GM21423 (cell line): ENCODE data around the gene APOO.

Experiments used
- ATAC-seq: cut with Tn5 transposase; IDR thresholded peaks from one replicate; pipeline ENCODE4 v1.9.1; 2021; ENCODE audit warnings: mild to moderate bottlenecking, moderate library complexity; ENCODE audit not compliant: unreplicated experiment

APOO gene

DNA sequence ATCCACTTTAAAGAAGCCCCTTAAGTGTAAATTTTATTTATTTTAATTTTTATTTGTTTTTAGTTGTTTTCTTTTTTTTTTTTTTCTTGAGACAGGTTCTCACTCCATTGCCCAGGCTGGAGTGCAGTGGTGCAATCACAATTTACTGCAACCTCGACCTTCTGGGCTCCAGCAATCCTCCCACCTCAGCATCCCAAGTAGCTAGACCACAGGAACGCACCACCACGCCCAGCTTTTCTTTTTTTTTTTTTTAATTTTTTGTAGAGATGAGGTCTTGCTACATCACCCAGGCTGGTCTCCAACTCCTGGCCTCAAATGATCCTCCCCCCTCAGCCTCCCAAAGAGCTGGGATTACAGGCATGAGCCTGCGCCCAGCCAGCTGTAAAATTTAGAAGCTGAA is 118.8 kb downstream of the APOO start:
- ATAC-seq, result no peak

DNA sequence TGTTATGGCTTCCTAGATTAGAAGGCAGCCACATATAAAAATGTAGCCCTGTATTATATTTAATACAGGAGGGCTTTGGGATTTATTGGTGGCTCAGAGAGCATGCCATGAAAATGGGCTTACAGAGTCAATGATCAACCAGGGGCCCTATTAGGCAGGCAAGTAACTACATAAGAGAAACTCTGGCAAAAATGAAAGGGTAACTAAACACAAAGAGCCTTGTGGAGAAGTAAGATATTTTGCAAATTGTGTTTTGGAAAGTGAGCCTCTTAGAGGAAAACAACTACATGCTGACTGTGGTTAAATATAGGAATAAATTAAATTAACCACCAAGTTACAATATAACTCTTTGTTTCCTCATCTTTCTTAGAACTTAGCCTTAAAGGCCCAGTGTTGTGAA is 119.2 kb downstream of the APOO start:
- ATAC-seq, result peak; percentile 61

DNA sequence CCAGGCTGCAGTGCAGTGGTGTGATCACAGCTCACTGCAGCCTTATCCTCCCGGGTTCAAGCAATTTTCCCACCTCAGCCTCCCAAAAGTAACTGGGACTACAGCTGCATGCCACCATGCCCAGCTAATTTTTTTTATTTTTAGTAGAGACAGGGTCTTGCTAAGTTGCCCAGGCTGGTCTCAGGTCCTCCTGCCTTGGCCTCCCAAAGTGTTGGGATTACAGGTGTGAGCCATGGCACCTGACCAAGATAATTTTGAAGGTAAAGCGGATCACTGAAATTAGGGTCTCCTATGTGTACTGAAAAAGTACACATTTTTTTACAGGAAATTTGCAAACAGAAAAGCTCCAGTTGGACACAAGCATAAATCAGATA is 120.0 kb downstream of the APOO start:
- no peak for ATAC-seq

DNA sequence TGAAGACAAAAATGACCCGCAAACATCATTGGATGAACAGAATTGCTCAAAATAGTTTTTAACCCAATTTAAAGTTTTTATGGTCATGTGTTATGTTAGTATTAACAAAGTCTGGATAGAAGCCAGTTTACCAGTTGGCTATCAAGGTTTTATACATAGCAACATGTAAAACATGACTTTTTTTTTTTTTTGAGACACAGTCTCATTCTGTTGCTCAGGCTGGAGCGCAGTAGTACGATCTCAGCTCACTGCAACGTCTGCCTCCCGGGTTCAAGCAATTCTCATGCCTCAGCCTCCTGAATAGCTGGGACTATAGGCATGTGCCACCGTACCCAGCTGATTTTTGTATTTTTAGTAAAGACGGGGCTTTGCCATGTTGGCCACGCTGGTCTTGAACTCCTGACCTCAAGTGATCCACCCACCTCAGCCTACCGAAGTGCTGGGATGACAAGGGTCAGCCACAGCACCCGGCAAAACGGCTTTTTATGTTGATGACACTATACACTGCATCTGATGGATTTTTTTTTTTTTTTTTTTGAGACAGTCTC is 121.4 kb downstream of the APOO start:
- no peak for ATAC-seq

DNA sequence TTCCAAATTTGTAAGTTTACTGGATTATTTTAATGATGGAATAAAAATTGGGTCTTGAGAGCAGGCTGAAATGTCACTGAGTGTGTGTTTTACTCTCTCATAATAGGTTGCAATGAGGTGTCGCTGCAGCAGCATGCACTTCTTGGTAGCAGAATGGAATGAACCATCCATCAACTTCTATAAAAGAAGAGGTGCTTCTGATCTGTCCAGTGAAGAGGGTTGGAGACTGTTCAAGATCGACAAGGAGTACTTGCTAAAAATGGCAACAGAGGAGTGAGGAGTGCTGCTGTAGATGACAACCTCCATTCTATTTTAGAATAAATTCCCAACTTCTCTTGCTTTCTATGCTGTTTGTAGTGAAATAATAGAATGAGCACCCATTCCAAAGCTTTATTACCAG is 122.2 kb downstream of the APOO start:
- ATAC-seq, result no peak

DNA sequence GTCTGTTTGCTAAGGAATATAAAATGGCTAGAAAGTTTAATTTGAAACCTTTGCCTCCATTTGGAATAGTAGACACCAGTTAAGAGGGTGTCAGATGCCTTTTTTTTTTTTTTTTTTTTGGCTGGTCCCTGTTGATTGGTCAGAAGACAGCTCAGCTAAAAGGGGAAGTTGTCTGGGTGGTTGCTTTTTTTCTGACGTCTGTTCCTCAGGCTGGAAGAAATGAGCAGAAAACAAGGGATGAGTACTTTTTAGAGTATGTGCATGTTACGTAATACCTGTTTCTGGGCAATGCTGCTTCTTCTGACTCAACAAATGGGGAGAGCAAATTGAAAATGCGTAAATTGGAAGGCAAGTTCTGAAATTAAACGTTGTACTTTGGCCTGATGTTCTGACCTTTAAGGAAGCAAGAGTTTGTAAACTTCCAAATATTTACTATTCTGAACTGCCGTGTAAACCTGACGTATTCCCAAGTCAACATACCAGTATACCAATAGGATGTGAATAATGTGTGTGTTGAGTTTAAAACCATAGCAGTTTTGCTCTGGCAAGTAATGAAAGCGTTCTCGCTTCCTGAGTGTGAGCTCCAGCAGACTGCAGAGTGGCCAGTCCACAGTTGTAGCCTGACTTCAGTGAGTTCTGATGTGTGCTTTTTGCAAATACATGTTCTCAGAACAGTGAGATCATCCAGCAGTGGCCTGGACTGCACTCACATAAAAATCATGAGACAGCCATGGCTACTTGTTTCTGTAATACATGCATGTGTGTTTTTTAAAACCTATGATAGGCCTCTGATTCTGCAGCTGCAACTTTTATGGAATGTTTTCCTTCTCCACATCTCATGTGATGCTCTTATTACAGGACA is 123.0 kb downstream of the APOO start:
- ATAC-seq, result no peak

DNA sequence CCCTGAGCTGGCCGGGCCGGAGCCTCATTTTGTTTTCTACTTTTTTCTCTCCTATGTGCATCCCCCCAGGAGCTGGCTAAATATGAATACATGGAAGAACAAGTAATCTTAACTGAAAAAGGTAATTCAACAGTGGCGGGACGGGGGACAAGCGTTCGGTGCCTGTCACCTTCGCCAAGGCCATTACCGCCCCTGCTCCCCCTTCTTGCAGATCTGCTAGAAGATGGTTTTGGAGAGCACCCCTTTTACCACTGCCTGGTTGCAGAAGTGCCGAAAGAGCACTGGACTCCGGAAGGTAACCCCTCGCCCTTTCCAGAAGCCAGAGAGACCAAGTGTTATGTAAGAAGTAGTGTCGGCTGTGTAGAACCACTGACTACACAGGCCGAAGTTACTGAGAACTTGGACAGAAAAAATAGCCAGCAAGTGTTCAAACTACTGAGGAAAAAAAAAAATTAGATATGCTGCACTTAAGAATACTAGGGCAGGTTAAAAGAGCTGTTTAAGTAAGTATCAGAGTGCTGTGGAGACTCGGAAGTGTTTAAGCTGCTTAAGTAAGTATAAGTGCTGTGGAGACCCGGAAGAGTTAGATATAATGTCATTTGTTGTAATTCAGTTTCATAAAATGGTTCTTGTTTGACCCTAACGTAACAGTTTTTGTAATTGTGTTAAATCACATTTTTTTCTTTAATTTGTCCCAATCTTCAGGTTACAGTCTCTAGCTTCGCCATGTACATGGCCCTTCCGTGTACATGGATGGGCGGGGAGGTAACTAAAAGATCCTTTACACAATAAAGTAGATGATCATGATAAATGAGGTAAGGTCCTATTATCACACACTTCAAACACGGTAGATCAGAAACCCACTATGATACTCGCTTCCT is 123.9 kb downstream of the APOO start:
- no peak for ATAC-seq
